ENCODE data around the gene WWP2.

The WWP2 gene

DNA sequence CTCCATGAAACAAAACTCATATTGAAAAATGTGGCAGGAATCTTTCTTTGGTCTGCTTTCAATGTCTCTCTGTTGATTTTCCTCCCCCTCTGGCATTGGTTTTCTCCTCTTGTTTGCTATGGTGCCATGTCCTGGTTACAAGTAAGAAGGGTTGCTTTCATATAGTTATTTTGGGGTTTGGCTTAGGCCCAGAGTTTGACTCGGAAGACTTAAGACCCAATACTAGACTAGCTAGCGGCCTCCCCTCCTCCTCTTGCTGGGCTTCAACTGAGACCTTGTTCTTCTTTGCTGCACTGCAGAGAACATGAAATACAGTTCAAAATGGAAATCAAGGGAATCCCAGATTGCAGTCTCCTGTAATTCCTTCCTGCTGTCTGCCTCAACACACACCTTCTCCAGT is 159.0 kb downstream of the WWP2 start:
- H3K4me3 ChIP-seq (ENCODE audit: low read length), result no peak overlapping the region
- TF ChIP-seq, protein P1, sequence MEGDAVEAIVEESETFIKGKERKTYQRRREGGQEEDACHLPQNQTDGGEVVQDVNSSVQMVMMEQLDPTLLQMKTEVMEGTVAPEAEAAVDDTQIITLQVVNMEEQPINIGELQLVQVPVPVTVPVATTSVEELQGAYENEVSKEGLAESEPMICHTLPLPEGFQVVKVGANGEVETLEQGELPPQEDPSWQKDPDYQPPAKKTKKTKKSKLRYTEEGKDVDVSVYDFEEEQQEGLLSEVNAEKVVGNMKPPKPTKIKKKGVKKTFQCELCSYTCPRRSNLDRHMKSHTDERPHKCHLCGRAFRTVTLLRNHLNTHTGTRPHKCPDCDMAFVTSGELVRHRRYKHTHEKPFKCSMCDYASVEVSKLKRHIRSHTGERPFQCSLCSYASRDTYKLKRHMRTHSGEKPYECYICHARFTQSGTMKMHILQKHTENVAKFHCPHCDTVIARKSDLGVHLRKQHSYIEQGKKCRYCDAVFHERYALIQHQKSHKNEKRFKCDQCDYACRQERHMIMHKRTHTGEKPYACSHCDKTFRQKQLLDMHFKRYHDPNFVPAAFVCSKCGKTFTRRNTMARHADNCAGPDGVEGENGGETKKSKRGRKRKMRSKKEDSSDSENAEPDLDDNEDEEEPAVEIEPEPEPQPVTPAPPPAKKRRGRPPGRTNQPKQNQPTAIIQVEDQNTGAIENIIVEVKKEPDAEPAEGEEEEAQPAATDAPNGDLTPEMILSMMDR (conservative IDR thresholded peaks at IDR 0.05; ENCODE audit: low read depth, low read length), result no peak
- DNase-seq (ENCODE audit: low read depth), result no peak

DNA sequence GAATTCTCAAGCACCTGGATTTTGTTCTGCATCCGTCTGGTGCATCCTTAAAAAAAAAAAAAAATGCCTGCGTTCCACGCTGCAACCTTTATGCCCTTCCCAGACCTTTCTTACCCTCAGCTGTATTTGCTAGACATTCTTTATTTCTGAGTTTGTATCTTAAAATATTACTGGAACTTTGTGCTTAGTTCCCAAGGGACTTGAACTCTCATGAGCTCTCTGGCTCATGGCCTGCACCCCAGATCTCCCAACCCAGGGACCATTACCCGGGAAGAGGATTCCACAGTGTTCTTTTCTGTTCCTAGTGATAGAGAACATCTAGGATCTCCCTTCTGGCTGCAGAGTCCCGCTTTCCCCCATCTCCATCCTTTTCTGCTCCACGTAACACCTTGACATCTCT is 160.1 kb downstream of the WWP2 start:
- DNase-seq (ENCODE audit: low read depth), result no peak
- H3K4me3 ChIP-seq (ENCODE audit: low read length), result no peak overlapping the region
- TF ChIP-seq, protein P1 (conservative IDR thresholded peaks at IDR 0.05; ENCODE audit: low read depth, low read length), result no peak

DNA sequence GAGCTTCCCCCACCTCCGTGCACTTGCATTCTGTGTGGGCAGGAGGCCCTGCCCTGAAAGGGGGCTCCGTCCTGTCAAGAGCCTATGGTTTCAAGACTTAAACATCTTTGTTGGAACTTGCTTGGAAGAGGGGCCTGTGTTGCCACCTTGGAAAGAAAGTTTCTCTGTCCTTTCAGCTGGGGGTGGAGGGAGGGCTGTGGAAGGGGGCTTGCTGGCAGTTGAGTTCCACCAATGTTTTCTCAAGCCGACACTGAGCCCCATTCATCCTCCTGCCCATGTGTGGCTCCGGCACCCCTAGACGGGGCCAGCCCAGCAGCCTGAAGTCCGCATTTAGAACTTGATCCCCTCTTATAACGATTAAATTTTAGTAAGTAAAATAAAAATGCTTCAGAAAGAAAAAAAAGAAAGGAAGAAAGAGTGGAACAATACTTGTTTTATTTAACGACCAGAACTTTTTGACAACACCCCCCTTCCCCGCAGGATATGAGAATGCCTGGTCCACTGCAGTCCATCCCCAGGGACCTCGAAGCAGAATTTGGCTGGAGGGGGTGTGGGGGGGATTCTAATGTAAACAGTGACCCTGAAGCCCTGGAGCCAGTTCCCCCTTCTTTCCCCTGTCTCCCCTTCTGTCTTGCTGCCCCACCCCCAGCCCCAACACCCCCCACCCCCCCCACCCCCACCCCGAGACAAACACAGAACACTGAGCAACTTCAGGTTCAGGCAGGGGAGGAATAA is 162.1 kb downstream of the WWP2 start:
- H3K4me3 ChIP-seq (ENCODE audit: low read length), result no peak overlapping the region
- TF ChIP-seq, protein P1 (conservative IDR thresholded peaks at IDR 0.05; ENCODE audit: low read depth, low read length), result no peak
- no peak for DNase-seq (ENCODE audit: low read depth)

DNA sequence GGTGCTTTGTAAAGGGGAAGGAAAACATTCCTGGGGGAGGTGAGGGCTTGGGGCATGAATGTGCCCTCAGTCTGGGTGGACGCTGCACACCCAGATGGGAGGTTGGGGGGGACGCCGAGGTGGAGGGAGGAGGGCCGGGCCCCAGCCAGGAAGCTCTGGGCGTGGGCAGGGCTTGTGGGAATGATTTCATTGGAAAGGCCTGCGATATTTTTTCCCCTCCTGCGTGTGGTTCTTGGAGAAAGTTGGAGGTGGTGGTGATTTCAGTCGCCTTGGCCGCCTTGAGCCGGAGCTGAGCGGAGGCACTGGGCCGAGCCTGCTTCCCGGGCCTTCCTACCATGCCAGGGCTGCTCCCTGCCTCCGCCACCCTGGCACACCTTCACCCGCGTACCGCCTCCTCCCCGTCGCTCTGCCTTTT is 162.7 kb downstream of the WWP2 start:
- TF ChIP-seq, protein P1 (conservative IDR thresholded peaks at IDR 0.05; ENCODE audit: low read depth, low read length), result no peak
- DNase-seq (ENCODE audit: low read depth), result no peak
- no peak overlapping the region for H3K4me3 ChIP-seq (ENCODE audit: low read length)

DNA sequence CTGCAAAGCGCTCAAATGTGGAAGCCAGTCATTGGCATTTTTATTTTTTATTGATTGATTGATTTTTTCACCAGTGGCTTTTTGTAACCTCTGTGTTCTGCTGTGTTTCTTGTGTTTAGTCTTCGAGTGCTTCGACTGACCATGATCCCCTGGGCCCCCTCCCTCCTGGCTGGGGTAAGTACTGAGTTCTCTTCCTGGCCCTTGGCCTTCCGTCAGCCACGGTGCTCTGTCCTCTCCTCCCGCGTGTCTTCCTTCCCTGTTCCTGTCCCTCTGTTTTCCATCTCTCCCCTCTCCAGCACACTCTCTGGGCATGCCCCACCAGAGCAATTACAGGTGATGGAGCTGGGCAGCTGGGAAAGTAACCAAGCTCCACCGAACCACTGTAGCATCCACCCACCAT is 163.2 kb downstream of the WWP2 start:
- H3K4me3 ChIP-seq (ENCODE audit: low read length), result no peak overlapping the region
- TF ChIP-seq, protein P1 (conservative IDR thresholded peaks at IDR 0.05; ENCODE audit: low read depth, low read length), result no peak
- no peak for DNase-seq (ENCODE audit: low read depth)

DNA sequence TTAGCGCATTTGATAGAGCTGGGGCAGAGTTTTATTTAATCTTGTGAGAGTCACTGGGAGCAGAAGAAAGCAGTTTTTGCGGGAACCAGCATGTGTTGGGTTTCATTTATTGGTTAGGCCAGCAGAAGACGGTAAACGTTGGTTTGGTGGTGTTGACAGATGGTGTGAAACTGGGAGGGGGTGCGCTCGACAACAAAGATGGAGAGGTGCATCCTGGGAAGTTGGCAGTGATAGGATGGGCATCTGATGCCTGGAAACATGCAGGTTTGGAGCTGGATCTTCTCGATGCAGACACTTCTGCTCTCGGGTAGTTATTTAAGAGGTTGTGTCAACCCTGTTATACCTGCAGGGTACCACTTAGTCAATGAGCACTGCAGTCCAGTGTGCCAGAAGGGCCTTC is 164.1 kb downstream of the WWP2 start:
- DNase-seq (ENCODE audit: low read depth), result no peak
- TF ChIP-seq, protein P1 (conservative IDR thresholded peaks at IDR 0.05; ENCODE audit: low read depth, low read length), result no peak
- H3K4me3 ChIP-seq (ENCODE audit: low read length), result no peak overlapping the region

DNA sequence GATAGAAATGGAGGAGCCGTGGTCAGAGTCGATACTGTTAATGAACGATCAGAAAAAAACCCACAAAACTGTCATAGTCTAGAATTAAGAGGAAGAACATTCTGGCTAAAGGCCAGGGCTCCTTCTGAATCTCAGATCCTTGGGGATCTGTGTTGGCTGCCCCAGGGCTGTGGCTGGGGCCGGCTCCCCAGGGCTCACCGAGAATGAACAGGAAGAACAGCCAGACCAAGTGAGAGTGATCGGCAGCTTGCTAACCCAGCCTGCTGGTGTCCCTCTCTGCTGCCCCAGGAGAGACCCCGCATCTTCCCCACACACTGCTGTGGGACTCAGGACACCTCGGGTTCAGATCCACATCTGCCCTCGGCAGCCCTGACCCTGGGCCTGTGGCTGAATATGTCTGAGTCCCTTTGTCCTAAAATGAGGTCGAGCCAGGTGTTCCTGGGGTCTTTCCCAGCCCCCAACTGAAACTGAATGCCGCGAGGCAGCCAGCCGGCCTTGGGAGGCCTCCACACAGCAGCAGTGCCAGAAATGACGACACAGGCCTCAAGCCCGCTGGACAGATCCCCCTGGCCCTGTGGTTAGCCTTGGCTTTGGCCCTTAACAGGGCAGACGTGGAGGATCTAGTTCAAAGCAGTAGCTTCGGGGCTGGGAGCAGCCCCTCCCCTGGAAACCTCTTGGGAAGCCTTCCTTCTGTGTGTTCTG is 165.1 kb downstream of the WWP2 start:
- TF ChIP-seq, protein P1 (conservative IDR thresholded peaks at IDR 0.05; ENCODE audit: low read depth, low read length), result no peak
- H3K4me3 ChIP-seq (ENCODE audit: low read length), result no peak overlapping the region
- DNase-seq (ENCODE audit: low read depth), result no peak

Measured in retinal pigment epithelial cell (primary cell).